22Rv1 (cell line): ENCODE data around the gene RAC2.

ENCODE experiments used
- ZFX ChIP-seq: fragments of 450-650 bp; IDR thresholded peaks from 2 replicates; pipeline ENCODE4 v1.6.1; 2017; ENCODE audit warnings: antibody characterized with exemption, borderline replicate concordance
- TF ChIP-seq, protein P1 (sequence below): fragments of 450-650 bp; IDR thresholded peaks from 2 replicates; pipeline ENCODE4 v1.5.1; 2017; ENCODE audit warnings: mild to moderate bottlenecking

DNA sequence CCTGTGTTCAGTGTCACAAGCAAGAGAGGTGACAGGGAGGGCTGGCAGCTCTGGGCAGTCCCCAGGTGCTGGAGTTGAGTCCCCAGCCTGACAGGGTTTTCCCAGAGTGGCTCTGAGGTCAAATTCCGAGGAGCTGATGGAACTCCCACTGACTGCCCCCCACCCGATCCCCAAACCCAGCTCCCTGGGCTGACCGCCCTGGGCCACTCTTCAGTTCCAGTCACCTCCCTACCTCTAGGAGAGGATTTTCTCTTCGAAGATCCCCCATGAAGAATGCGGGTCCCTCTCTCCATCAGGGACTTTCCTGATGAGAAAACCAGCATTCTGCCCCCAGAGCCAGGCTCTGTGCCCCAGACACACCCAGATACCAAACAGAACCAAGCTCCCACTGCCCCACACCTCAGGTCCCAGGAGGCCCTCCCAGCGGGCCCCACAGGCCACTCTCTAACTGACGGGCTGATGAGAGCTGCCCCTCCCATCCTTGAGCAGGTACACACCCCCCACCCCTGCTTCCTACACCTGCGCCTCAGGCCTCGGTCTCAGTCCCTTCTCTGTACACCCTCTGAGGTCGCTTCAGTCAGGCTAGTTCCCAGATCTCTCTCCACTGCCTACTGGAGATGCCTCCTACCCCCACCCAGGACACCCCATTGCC lies 12.1 kb upstream of the RAC2 start:
- TF ChIP-seq, protein P1, sequence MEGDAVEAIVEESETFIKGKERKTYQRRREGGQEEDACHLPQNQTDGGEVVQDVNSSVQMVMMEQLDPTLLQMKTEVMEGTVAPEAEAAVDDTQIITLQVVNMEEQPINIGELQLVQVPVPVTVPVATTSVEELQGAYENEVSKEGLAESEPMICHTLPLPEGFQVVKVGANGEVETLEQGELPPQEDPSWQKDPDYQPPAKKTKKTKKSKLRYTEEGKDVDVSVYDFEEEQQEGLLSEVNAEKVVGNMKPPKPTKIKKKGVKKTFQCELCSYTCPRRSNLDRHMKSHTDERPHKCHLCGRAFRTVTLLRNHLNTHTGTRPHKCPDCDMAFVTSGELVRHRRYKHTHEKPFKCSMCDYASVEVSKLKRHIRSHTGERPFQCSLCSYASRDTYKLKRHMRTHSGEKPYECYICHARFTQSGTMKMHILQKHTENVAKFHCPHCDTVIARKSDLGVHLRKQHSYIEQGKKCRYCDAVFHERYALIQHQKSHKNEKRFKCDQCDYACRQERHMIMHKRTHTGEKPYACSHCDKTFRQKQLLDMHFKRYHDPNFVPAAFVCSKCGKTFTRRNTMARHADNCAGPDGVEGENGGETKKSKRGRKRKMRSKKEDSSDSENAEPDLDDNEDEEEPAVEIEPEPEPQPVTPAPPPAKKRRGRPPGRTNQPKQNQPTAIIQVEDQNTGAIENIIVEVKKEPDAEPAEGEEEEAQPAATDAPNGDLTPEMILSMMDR = no peak
- no peak for TF ChIP-seq ZFX
